Measurements from ENCODE around the gene INSRR.

DNA sequence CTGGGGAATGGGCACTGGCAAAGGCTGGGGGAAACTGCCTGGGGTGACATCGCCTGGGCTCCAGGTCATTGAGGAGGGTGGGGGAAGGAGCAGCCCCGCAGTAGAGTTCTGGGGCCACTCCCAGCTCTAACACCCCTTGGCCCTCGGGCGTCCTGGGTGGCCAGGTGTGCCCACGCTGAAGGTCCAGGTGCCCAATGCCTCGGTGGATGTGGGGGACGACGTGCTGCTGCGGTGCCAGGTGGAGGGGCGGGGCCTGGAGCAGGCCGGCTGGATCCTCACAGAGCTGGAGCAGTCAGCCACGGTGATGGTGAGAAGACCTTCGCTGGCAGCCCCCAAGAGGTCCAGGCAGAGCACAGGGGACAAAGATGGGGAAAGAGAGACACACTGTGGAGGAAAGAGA lies 9.4 kb upstream of the INSRR start:
- no peak for TF ChIP-seq POLR2A (IDR thresholded peaks at IDR 0.05)
- TF ChIP-seq, protein P1, sequence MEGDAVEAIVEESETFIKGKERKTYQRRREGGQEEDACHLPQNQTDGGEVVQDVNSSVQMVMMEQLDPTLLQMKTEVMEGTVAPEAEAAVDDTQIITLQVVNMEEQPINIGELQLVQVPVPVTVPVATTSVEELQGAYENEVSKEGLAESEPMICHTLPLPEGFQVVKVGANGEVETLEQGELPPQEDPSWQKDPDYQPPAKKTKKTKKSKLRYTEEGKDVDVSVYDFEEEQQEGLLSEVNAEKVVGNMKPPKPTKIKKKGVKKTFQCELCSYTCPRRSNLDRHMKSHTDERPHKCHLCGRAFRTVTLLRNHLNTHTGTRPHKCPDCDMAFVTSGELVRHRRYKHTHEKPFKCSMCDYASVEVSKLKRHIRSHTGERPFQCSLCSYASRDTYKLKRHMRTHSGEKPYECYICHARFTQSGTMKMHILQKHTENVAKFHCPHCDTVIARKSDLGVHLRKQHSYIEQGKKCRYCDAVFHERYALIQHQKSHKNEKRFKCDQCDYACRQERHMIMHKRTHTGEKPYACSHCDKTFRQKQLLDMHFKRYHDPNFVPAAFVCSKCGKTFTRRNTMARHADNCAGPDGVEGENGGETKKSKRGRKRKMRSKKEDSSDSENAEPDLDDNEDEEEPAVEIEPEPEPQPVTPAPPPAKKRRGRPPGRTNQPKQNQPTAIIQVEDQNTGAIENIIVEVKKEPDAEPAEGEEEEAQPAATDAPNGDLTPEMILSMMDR (IDR thresholded peaks at IDR 0.05) = no peak
- TF ChIP-seq POLR2AphosphoS5 (IDR thresholded peaks at IDR 0.05) = no peak

Data from gastroesophageal sphincter (tissue), 3 donors.